A549 treated with dexamethasone at 1 μM for 4 hours (cell line): ENCODE measurements around the gene DSG4. TPM values are rescaled to one million over a fixed set of nuclear protein-coding genes. Genes with fewer than 3 reads are reported as not detected.

ENCODE experiments used
- total RNA-seq: library from RNA; stranded (reverse); fragments of 200-300 nt; extraction: Qiagen RNA extraction; gene quantifications from 5 replicates; pipeline ENCODE4 v1.2.3, GENCODE V29; 2022

Gene DSG4
- total RNA-seq = not detected in 5 replicates

DNA sequence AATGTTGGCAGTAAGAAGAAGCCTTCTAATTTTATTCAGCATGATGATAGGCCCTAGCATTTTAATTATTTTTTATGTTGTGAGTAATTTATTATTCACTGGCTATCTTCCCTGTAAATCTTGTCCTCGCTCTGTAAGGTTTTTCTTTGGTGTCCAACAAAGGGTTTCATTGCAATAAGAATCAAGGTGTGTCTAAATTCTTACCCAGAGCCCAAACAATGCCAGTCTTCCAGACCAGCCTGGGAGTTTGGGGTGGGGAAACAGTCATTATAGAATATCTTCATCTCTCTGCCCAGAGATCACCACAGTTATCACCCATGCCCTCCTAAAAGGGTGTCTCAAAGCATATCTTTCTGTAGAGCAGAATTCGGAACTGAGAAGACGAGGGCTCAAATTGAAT lies at the start of gene DSG4:
DSG4 (plus strand) TSS at position 301 of the 400 bp plus-strand sequence. CDS start 135 bp downstream, outside the sequence.

GRCh38 chr18:31447530-31448191 lies 71.1 kb downstream of the DSG4 start, which contains the start of gene DSG3:
Gene DSG3 (plus strand): TSS chr18:31447741. CDS start chr18:31447878, 137 bp downstream.

Other genes with a start within 250 kb of the DSG4 start
- not detected in 5 replicates for gene DSC1, start 213.9 kb upstream of the DSG4 start, total RNA-seq
- not detected in 5 replicates for gene DSG1, start 58.6 kb upstream of the DSG4 start, total RNA-seq
- gene DSG3, start 71.0 kb downstream of the DSG4 start, total RNA-seq = 0.01 to 0.02 TPM (median 0.02 TPM) in 4 of 5 replicates, not detected in the other
- 45.6 to 69.2 TPM (median 64.0 TPM) in 5 replicates for gene DSG2, start 121.4 kb downstream of the DSG4 start, total RNA-seq
- 0.11 to 0.13 TPM in 2 of 5 replicates, not detected in the others for gene TTR, start 215.1 kb downstream of the DSG4 start, total RNA-seq